KOPT-K1 (cell line): ENCODE measurements around the gene STXBP4.

Experiments
- H3K27ac ChIP-seq: fragments of 200-600 bp; sonication (generic); 2 replicates; pipeline ENCODE4 v1.5.1; 2016; ENCODE audit warnings: antibody characterized with exemption, mild to moderate bottlenecking, low read depth, low read length; ENCODE audit not compliant: poor library complexity, severe bottlenecking
- H3K36me3 ChIP-seq: fragments of 200-600 bp; sonication (generic); 2 replicates; pipeline ENCODE4 v1.5.1; 2017; ENCODE audit warnings: antibody characterized with exemption, mild to moderate bottlenecking, low read length, moderate library complexity; ENCODE audit not compliant: insufficient read depth
- H3K9me3 ChIP-seq: fragments of 200-600 bp; sonication (generic); 2 replicates; pipeline ENCODE4 v1.5.1; 2017; ENCODE audit warnings: antibody characterized with exemption, low read length, mild to moderate bottlenecking; ENCODE audit not compliant: insufficient read depth, poor library complexity, severe bottlenecking

The STXBP4 gene, protein sequence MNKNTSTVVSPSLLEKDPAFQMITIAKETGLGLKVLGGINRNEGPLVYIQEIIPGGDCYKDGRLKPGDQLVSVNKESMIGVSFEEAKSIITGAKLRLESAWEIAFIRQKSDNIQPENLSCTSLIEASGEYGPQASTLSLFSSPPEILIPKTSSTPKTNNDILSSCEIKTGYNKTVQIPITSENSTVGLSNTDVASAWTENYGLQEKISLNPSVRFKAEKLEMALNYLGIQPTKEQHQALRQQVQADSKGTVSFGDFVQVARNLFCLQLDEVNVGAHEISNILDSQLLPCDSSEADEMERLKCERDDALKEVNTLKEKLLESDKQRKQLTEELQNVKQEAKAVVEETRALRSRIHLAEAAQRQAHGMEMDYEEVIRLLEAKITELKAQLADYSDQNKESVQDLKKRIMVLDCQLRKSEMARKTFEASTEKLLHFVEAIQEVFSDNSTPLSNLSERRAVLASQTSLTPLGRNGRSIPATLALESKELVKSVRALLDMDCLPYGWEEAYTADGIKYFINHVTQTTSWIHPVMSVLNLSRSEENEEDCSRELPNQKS

GRCh38 chr17:54968262-54968987 is at the start of gene STXBP4, which contains the start of gene COX11:
TSS of gene STXBP4 (plus strand) at chr17:54968765. CDS start at chr17:54986220, 17,455 bp downstream.
TSS of gene COX11 (minus strand) at chr17:54968654. CDS start at chr17:54968646, 8 bp downstream.
- Histone ChIP-seq H3K27ac (peak within 1 kb of the TSS; percentile 69), H3K36me3 (peaks cover 25% of the 10 kb centered on the region), H3K9me3 (no peaks in the 10 kb centered on the region)

GRCh38 chr17:54919425-54919824 is 49.1 kb upstream of the STXBP4 start:
- Histone ChIP-seq H3K27ac (no peak overlapping the region), H3K9me3 (peaks cover 14% of the 10 kb centered on the region), H3K36me3 (no peaks in the 10 kb centered on the region)

DNA sequence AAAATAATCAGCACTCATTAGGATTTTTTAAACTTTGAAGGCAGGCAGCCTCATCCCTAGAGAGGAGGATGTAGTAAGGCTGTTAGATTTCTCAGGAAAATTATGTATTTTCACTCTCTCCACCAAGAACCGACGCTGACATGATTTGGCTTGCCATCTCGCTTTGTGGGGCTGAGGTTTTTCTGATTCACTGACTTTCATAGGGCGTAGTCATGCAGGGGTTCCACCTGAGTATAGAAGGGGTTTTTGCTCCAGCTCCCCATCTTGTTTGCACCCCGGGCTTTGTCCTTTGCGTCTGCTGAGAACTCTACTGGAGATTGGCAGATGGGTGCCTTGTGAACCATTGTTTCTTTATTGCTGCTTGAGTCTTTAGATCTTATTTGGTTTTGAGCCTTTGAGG is 47.7 kb upstream of the STXBP4 start:
- H3K27ac ChIP-seq: no peak overlapping the region
- no peaks in the 10 kb centered on the region for H3K36me3 ChIP-seq
- peaks cover 14% of the 10 kb centered on the region for H3K9me3 ChIP-seq

DNA sequence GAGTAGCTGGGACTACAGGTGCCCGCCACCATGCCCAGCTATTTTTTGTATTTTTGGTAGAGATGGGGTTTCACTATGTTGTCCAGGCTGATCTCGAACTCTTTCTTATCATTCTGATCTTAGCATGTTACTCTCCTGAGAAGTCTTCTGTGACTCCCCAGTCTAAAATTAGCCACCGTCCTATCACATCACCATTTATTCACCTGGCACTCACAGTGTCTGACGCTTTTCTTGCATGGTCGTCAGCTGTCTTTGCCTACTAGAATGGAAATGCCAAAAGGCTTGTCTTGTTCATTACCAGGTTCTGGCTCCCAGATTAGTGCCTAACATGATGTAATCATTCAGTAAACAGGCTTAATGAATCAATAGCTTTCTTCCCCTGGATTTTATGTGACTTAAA is 44.2 kb upstream of the STXBP4 start:
- no peaks in the 10 kb centered on the region for H3K9me3 ChIP-seq
- H3K36me3 ChIP-seq: no peaks in the 10 kb centered on the region
- no peak overlapping the region for H3K27ac ChIP-seq

GRCh38 chr17:54927525-54927924 is 41.0 kb upstream of the STXBP4 start:
- H3K27ac ChIP-seq: no peak overlapping the region

DNA sequence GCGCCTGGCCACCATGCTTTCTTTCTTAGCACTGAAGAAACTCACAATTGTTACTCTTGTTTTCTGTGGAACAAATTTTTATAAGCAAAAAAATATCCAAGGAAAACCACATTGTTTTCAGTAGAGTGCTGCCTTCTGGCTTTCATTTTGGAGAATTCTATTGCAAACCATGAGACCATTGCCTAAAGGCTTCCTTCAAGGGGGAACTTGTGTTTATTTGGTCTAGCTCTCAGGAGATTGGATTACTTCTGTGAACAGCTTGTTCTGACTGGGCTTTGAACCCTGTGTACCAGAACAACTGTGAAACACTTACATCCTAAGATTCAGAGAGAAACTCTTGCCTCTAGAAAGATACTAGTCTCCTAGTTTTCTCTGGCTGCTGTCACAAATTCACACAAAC is 35.9 kb upstream of the STXBP4 start:
- Histone ChIP-seq H3K36me3 (no peaks in the 10 kb centered on the region), H3K9me3 (no peaks in the 10 kb centered on the region), H3K27ac (no peak overlapping the region)

More at GRCh38 chr17:54927525-54927924, 41.0 kb upstream of the STXBP4 start:
- no peaks in the 10 kb centered on the region for H3K9me3 ChIP-seq
- no peaks in the 10 kb centered on the region for H3K36me3 ChIP-seq

GRCh38 chr17:54933921-54934320 is 34.6 kb upstream of the STXBP4 start:
- Histone ChIP-seq H3K9me3 (no peaks in the 10 kb centered on the region), H3K36me3 (no peaks in the 10 kb centered on the region), H3K27ac (no peak overlapping the region)

- Histone ChIP-seq H3K36me3 (no peaks in the 10 kb centered on the region), H3K9me3 (no peaks in the 10 kb centered on the region), H3K27ac (no peak overlapping the region)
These were observed 33.1 kb upstream of the STXBP4 start for GRCh38 chr17:54935471-54935870.

DNA sequence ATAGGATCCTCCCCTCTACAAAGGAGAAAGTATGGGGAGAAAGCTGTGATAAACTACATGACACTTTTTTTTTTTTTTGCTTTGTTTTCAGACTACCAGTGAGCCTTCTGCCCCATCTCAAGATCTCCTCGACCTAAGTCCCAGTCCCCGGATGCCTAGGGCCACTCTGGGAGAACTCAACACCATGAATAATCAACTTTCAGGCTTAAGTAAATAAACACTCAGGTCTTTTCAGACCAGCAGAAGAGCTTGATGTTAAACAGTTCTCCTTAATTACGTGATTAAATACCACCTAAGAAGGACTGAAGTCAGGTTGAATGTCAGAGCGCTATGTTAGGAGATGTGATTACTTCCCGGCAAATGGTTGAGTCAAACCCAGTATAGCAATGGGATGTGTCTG is 31.5 kb upstream of the STXBP4 start:
- no peaks in the 10 kb centered on the region for H3K36me3 ChIP-seq
- no peak overlapping the region for H3K27ac ChIP-seq

DNA sequence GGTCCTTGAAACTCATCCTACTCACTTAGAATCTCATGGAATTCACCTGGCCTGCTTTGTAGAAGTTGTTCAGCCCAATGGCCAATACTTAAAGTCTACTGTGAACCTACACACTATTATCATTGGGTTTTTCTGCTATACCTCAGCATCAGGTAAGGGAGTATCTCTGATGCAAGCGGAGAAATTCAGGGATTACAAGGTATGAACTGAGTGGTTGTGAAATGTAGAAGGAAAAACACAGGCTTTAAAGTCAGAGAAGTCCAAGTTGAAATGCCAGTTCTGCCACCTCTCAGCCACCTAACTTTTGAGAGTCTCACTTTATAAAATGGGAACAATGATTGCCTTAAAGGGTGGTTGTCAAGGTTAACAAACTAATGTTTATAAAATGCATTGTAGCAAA is 31.1 kb upstream of the STXBP4 start:
- Histone ChIP-seq H3K9me3 (no peaks in the 10 kb centered on the region), H3K36me3 (no peaks in the 10 kb centered on the region), H3K27ac (no peak overlapping the region)

More for the DNA sequence above, 31.5 kb upstream of the STXBP4 start:
- H3K9me3 ChIP-seq: no peaks in the 10 kb centered on the region

- Histone ChIP-seq H3K27ac (no peak overlapping the region), H3K36me3 (no peaks in the 10 kb centered on the region), H3K9me3 (no peaks in the 10 kb centered on the region)
These were observed 27.3 kb upstream of the STXBP4 start for GRCh38 chr17:54941285-54941684.

GRCh38 chr17:54944796-54945195 is 23.8 kb upstream of the STXBP4 start:
- Histone ChIP-seq H3K9me3 (no peaks in the 10 kb centered on the region), H3K27ac (no peak overlapping the region), H3K36me3 (no peaks in the 10 kb centered on the region)

- no peaks in the 10 kb centered on the region for H3K9me3 ChIP-seq
- H3K27ac ChIP-seq: no peak overlapping the region
- H3K36me3 ChIP-seq: no peaks in the 10 kb centered on the region
These were observed 23.3 kb upstream of the STXBP4 start for GRCh38 chr17:54945231-54945630.

- no peaks in the 10 kb centered on the region for H3K36me3 ChIP-seq
- H3K9me3 ChIP-seq: no peaks in the 10 kb centered on the region
- H3K27ac ChIP-seq: no peak overlapping the region
These were observed 22.9 kb upstream of the STXBP4 start for GRCh38 chr17:54945671-54946070.

DNA sequence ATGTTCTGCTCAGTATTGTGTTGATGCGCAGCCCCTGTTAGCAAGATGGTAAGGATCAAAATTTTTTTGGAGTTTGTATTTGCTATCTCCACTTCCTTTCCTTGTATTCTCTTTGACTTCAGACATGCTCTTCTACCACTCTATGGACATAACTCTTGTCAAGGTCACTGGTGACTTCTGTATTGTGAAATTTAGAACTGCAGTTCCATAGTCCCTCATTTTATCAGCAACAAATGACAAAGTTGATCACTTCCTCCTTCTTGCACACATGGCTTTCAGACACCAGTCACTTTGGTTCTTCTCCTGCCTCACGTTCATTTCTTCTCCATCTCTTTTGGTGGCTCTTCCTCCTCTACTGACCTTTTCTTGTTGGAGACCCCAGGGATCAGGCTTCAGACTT is 21.2 kb upstream of the STXBP4 start:
- no peaks in the 10 kb centered on the region for H3K36me3 ChIP-seq
- H3K9me3 ChIP-seq: no peaks in the 10 kb centered on the region
- H3K27ac ChIP-seq: no peak overlapping the region
